ENCODE results near the gene ATP5PF. TPM values are rescaled to one million over a fixed set of nuclear protein-coding genes. Genes with fewer than 3 reads are reported as not detected.

ATP5PF gene
- total RNA-seq, 1 donor from 2014 or later = 144 TPM

GRCh38 chr21:25764065-25764464 lies 29.4 kb upstream of the ATP5PF start:
- TF ChIP-seq, protein P1, sequence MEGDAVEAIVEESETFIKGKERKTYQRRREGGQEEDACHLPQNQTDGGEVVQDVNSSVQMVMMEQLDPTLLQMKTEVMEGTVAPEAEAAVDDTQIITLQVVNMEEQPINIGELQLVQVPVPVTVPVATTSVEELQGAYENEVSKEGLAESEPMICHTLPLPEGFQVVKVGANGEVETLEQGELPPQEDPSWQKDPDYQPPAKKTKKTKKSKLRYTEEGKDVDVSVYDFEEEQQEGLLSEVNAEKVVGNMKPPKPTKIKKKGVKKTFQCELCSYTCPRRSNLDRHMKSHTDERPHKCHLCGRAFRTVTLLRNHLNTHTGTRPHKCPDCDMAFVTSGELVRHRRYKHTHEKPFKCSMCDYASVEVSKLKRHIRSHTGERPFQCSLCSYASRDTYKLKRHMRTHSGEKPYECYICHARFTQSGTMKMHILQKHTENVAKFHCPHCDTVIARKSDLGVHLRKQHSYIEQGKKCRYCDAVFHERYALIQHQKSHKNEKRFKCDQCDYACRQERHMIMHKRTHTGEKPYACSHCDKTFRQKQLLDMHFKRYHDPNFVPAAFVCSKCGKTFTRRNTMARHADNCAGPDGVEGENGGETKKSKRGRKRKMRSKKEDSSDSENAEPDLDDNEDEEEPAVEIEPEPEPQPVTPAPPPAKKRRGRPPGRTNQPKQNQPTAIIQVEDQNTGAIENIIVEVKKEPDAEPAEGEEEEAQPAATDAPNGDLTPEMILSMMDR (IDR thresholded peaks at IDR 0.05; ENCODE audit: unreplicated experiment) = no peak
- peaks cover 10% of the 10 kb centered on the region for H3K36me3 Mint-ChIP-seq (ENCODE audit: insufficient read depth)
- no peak overlapping the region for H3K27ac Mint-ChIP-seq
- DNase-seq (ENCODE audit: low spot score, unreplicated experiment) = no peak
- H3K4me1 Mint-ChIP-seq (ENCODE audit: low read depth) = no peaks in the 10 kb centered on the region
- no peak overlapping the region for H3K4me3 Mint-ChIP-seq (ENCODE audit: low read depth)
- no peaks in the 10 kb centered on the region for H3K27me3 Mint-ChIP-seq
- H3K9me3 Mint-ChIP-seq (ENCODE audit: low read depth) = no peaks in the 10 kb centered on the region

- DNase-seq (ENCODE audit: low spot score, unreplicated experiment) = no peak
- Mint-ChIP-seq H3K4me3 (ENCODE audit: low read depth) (no peak overlapping the region), H3K36me3 (ENCODE audit: insufficient read depth) (peaks cover 13% of the 10 kb centered on the region), H3K9me3 (ENCODE audit: low read depth) (no peaks in the 10 kb centered on the region), H3K27ac (no peak overlapping the region), H3K4me1 (ENCODE audit: low read depth) (no peaks in the 10 kb centered on the region), H3K27me3 (no peaks in the 10 kb centered on the region)
- TF ChIP-seq, protein P1 (IDR thresholded peaks at IDR 0.05; ENCODE audit: unreplicated experiment) = no peak
Measured at GRCh38 chr21:25760677-25761076, 26.0 kb upstream of the ATP5PF start.

- TF ChIP-seq, protein P1 (IDR thresholded peaks at IDR 0.05; ENCODE audit: unreplicated experiment) = no peak
- no peak overlapping the region for H3K4me3 Mint-ChIP-seq (ENCODE audit: low read depth)
- H3K27me3 Mint-ChIP-seq = no peaks in the 10 kb centered on the region
- no peaks in the 10 kb centered on the region for H3K4me1 Mint-ChIP-seq (ENCODE audit: low read depth)
- DNase-seq (ENCODE audit: low spot score, unreplicated experiment) = no peak
- H3K9me3 Mint-ChIP-seq (ENCODE audit: low read depth) = no peaks in the 10 kb centered on the region
- H3K27ac Mint-ChIP-seq = no peak overlapping the region
- H3K36me3 Mint-ChIP-seq (ENCODE audit: insufficient read depth) = peaks cover 11% of the 10 kb centered on the region
Measured at GRCh38 chr21:25760061-25760460, 25.4 kb upstream of the ATP5PF start.

GRCh38 chr21:25759573-25759972 lies 24.9 kb upstream of the ATP5PF start:
- H3K4me3 Mint-ChIP-seq (ENCODE audit: low read depth) = no peak overlapping the region
- no peak overlapping the region for H3K27ac Mint-ChIP-seq
- TF ChIP-seq, protein P1 (IDR thresholded peaks at IDR 0.05; ENCODE audit: unreplicated experiment) = no peak
- DNase-seq (ENCODE audit: low spot score, unreplicated experiment) = no peak
- no peaks in the 10 kb centered on the region for H3K4me1 Mint-ChIP-seq (ENCODE audit: low read depth)
- H3K27me3 Mint-ChIP-seq = no peaks in the 10 kb centered on the region
- peaks cover 11% of the 10 kb centered on the region for H3K36me3 Mint-ChIP-seq (ENCODE audit: insufficient read depth)
- H3K9me3 Mint-ChIP-seq (ENCODE audit: low read depth) = no peaks in the 10 kb centered on the region

- TF ChIP-seq, protein P1 (IDR thresholded peaks at IDR 0.05; ENCODE audit: unreplicated experiment) = no peak
- peaks cover 11% of the 10 kb centered on the region for H3K36me3 Mint-ChIP-seq (ENCODE audit: insufficient read depth)
- H3K27me3 Mint-ChIP-seq = no peaks in the 10 kb centered on the region
- H3K9me3 Mint-ChIP-seq (ENCODE audit: low read depth) = no peaks in the 10 kb centered on the region
- H3K4me1 Mint-ChIP-seq (ENCODE audit: low read depth) = no peaks in the 10 kb centered on the region
- H3K27ac Mint-ChIP-seq = no peak overlapping the region
- no peak overlapping the region for H3K4me3 Mint-ChIP-seq (ENCODE audit: low read depth)
- no peak for DNase-seq (ENCODE audit: low spot score, unreplicated experiment)
Measured at GRCh38 chr21:25757531-25757930, 22.8 kb upstream of the ATP5PF start.

Data from progenitor cell of endocrine pancreas (in vitro differentiated cells).